Measurements from ENCODE around the gene ETV3L. TPM values are rescaled to one million over a fixed set of nuclear protein-coding genes. Genes with fewer than 3 reads are reported as not detected.

The ETV3L gene
- total and polyA plus RNA-seq, 2 experiments from 2014 or later, result not detected

DNA sequence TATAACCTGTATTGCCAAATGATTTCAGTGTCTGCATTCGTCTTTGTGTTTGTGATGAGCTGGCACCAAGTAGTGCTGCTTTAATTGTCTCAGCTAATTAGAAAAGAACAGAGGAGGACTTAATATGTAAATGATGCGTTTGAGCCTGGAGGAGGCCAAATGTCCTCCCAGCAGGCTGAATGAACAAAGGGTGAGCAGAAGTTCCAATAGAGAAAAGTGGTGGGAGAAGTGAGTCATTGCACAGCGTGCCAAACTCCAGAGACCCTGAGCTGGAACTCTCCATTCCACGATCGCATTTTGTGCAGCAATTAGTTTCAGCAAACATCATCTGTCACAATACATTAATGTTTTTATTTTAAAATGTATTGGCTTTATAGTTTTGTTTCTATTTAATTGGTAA is 17.9 kb downstream of the ETV3L start:
- H3K9me3 ChIP-seq (ENCODE audit: low read depth), result no peaks in the 10 kb centered on the region
- TF ChIP-seq, protein P1, sequence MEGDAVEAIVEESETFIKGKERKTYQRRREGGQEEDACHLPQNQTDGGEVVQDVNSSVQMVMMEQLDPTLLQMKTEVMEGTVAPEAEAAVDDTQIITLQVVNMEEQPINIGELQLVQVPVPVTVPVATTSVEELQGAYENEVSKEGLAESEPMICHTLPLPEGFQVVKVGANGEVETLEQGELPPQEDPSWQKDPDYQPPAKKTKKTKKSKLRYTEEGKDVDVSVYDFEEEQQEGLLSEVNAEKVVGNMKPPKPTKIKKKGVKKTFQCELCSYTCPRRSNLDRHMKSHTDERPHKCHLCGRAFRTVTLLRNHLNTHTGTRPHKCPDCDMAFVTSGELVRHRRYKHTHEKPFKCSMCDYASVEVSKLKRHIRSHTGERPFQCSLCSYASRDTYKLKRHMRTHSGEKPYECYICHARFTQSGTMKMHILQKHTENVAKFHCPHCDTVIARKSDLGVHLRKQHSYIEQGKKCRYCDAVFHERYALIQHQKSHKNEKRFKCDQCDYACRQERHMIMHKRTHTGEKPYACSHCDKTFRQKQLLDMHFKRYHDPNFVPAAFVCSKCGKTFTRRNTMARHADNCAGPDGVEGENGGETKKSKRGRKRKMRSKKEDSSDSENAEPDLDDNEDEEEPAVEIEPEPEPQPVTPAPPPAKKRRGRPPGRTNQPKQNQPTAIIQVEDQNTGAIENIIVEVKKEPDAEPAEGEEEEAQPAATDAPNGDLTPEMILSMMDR (IDR thresholded peaks at IDR 0.05; ENCODE audit: poor library complexity), result no peak
- no peak for TF ChIP-seq EZH2 (IDR thresholded peaks at IDR 0.05; ENCODE audit: borderline replicate concordance)
- no peak for TF ChIP-seq EZH2phosphoT487 (IDR thresholded peaks at IDR 0.05; ENCODE audit: low read depth, severe bottlenecking, unreplicated experiment)
- no peaks in the 10 kb centered on the region for H3K27me3 ChIP-seq
- H3K79me2 ChIP-seq, result no peaks in the 10 kb centered on the region
- H3K4me3 ChIP-seq, result no peak overlapping the region
- H3K9me2 ChIP-seq (replicated peaks; ENCODE audit: insufficient read depth), result no peaks in the 10 kb centered on the region
- no peaks in the 10 kb centered on the region for H3K4me1 ChIP-seq (ENCODE audit: insufficient read depth)
- H2AFZ ChIP-seq, result no peak overlapping the region
- H3K4me2 ChIP-seq, result no peak overlapping the region
- H4K20me1 ChIP-seq (ENCODE audit: insufficient read depth, poor library complexity, severe bottlenecking), result no peaks in the 10 kb centered on the region
- 74% methylated on average over 5 of the region's 5 CpGs for WGBS (ENCODE audit: low lambda C conversion rate, missing lambda C conversion rate)
- no peak for DNase-seq (ENCODE audit: low spot score)
- no peak overlapping the region for H3K27ac ChIP-seq
- H3K36me3 ChIP-seq (replicated peaks; ENCODE audit: insufficient read depth, low read depth), result no peaks in the 10 kb centered on the region

DNA sequence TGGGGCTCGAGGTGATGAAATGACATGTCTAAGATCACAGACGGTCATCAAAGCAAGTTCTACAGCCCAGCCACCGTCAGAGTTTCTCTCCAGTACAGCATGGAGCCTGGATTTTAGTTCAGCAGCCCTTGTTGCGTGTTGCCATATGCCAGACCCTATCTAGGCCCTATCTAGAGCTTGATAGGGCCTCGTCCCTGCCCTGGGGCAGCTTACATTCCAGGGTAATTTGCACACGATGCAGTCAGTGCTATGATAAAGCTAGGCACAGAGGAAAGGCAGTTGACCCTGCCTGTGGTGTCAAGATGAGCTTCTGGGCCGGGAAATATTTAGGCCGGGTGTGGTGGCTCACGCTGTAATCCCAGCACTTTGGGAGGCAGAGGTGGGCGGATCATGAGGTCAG is 18.9 kb downstream of the ETV3L start:
- Histone ChIP-seq H3K4me3 (no peak overlapping the region), H3K4me1 (ENCODE audit: insufficient read depth) (no peaks in the 10 kb centered on the region), H3K27ac (no peak overlapping the region), H3K4me2 (no peak overlapping the region), H3K9me3 (ENCODE audit: low read depth) (no peaks in the 10 kb centered on the region), H2AFZ (no peak overlapping the region), H3K27me3 (no peaks in the 10 kb centered on the region), H3K9me2 (replicated peaks; ENCODE audit: insufficient read depth) (no peaks in the 10 kb centered on the region), H4K20me1 (ENCODE audit: insufficient read depth, poor library complexity, severe bottlenecking) (no peaks in the 10 kb centered on the region), H3K79me2 (no peaks in the 10 kb centered on the region), H3K36me3 (replicated peaks; ENCODE audit: insufficient read depth, low read depth) (no peaks in the 10 kb centered on the region)
- TF ChIP-seq, protein P1 (IDR thresholded peaks at IDR 0.05; ENCODE audit: poor library complexity), result no peak
- TF ChIP-seq EZH2phosphoT487 (IDR thresholded peaks at IDR 0.05; ENCODE audit: low read depth, severe bottlenecking, unreplicated experiment), result no peak
- TF ChIP-seq EZH2 (IDR thresholded peaks at IDR 0.05; ENCODE audit: borderline replicate concordance), result no peak
- DNase-seq (ENCODE audit: low spot score), result no peak
- 77% methylated on average over 10 of the region's 10 CpGs for WGBS (ENCODE audit: low lambda C conversion rate, missing lambda C conversion rate)

DNA sequence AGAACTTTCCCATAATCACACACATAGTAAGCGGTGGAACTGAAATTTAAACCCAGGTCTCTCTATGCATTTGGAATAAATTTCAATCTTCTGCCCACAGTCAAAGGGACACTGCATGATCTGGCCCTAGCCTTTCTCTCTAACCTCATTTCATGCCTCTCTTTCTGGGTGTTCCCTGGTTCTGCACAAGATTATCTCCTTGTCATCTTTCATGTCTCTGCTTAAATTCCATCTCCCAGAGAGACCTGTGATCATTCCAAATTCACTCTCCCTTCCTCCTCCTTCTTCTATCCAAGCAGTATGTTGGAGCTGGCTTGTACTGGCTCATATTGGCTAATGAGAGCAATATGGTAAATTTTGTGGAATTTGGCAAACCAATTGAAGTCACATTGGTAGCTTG is 22.2 kb downstream of the ETV3L start:
- Histone ChIP-seq H3K9me2 (replicated peaks; ENCODE audit: insufficient read depth) (no peaks in the 10 kb centered on the region), H3K36me3 (replicated peaks; ENCODE audit: insufficient read depth, low read depth) (no peaks in the 10 kb centered on the region), H3K27ac (no peak overlapping the region), H3K27me3 (peaks cover 2% of the 10 kb centered on the region), H3K79me2 (no peaks in the 10 kb centered on the region), H4K20me1 (ENCODE audit: insufficient read depth, poor library complexity, severe bottlenecking) (no peaks in the 10 kb centered on the region), H3K4me3 (no peak overlapping the region), H3K4me1 (ENCODE audit: insufficient read depth) (no peaks in the 10 kb centered on the region), H3K9me3 (ENCODE audit: low read depth) (no peaks in the 10 kb centered on the region), H3K4me2 (no peak overlapping the region), H2AFZ (no peak overlapping the region)
- DNase-seq (ENCODE audit: low spot score), result no peak
- WGBS (ENCODE audit: low lambda C conversion rate, missing lambda C conversion rate), result 100% methylated on average over 1 of the region's 1 CpG
- TF ChIP-seq EZH2 (IDR thresholded peaks at IDR 0.05; ENCODE audit: borderline replicate concordance) (no peak), EZH2phosphoT487 (IDR thresholded peaks at IDR 0.05; ENCODE audit: low read depth, severe bottlenecking, unreplicated experiment) (no peak)
- TF ChIP-seq, protein P1 (IDR thresholded peaks at IDR 0.05; ENCODE audit: poor library complexity), result no peak

Measured in hepatocyte (in vitro differentiated cells).